HuH-7.5 (cell line): ENCODE results near the gene MYO9A.
A peak's percentile ranks its signal among the peaks of the same experiment; 100 is the strongest.

Experiments used
- DNase-seq: peaks from one replicate; pipeline ENCODE4 v3.0.0; 2011; ENCODE audit warnings: low spot score

The MYO9A gene

GRCh38 chr15:71782422-71783165 lies 335.4 kb downstream of the MYO9A start:
- no peak for DNase-seq

- DNase-seq = no peak
These were observed 336.0 kb downstream of the MYO9A start for GRCh38 chr15:71781965-71782265.

DNA sequence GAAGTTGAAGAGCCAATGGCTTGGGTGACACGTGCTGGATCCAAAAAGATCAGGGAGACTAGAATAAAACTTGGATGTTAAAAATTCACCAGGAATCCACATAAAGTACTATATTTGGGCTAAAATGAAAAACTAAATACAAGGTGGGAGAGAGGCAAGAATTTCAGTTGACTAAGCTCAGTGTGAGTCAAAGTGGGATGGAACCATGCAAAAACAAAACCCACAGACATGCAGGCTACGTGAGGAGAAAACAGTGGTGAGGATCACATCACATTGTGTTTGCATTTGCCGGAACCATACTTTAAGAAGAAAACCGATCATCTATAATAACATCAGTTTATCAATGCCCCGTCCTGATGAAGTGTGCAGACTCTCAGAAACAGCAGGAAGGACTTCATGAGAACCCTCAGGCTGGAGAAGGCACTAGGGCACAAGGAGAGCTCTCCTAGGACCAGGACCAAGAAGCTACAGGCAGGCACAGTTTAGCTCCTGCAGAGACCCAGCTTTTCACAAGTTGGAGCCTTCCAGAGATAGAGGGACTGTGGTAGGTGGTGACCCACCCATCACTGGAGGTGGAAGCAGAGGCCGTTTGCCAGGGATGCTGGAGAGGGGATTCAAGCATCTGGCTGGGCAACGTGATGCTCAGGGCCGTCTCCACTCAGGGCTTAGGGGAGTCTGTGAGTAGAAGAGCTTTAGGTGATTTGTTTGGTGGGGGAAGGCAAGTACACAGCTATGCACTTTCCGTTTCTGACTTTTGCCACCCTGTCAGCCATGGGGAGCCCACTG lies 336.6 kb downstream of the MYO9A start:
- DNase-seq = no peak

GRCh38 chr15:71780115-71780976 lies 337.6 kb downstream of the MYO9A start:
- DNase-seq = peak; percentile 86

GRCh38 chr15:71779073-71779797 lies 338.7 kb downstream of the MYO9A start:
- no peak for DNase-seq

GRCh38 chr15:71777216-71777943 lies 340.6 kb downstream of the MYO9A start:
- DNase-seq = no peak

GRCh38 chr15:71776304-71776703 lies 341.6 kb downstream of the MYO9A start:
- DNase-seq = no peak

DNA sequence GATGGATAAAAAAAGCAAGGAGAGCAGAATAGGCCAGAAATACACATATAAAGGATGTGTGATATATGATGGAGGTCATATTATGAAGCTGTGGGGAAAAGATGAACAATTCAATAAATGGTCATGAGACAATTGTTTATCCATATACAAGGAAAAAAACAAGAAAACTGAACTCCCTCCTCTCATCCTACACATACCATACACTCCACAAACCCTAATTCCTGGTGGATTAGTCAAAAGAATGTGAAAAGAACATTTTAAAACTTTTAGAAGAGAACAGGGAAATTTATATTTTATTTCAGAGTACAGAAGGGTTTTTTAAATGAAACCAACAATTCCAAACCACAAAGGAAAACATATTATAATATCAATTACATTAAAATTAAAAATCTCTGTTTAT lies 342.1 kb downstream of the MYO9A start:
- no peak for DNase-seq

- DNase-seq = no peak
These were observed 344.6 kb downstream of the MYO9A start for GRCh38 chr15:71773206-71773859.
